Measurements from ENCODE around the gene DCTD. TPM values are rescaled to one million over a fixed set of nuclear protein-coding genes. Genes with fewer than 3 reads are reported as not detected.

DCTD gene
- total and polyA plus RNA-seq, 10 donors = 40.4 to 97.2 (median 72.7) TPM

DNA sequence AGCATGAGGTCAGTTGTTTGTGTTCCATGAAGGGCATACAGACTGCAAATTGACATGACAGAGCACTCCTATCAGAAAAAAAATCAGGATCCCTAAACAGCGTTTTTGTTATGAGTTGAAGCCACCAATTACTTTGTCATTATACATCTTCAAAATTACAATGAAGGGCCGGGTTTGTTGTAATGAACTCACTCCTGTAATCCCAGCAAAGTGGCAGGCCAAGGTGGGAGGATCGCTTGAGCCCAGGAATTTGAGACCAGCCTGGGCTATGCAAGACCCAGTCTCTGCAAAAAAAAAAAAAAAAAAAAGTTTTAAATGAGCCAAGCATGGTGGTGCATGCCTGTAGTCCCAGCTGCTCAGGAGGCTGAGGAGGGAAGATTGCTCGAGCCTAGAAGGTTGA lies 3.5 kb upstream of the DCTD start:
- Histone ChIP-seq H3K4me3 (no peak overlapping the region), H3K27me3 (replicated peaks in 1 of 7) (no peaks in the 10 kb centered on the region), H3K27ac (no peak overlapping the region), H3K9me3 (no peaks in the 10 kb centered on the region), H3K4me1 (peaks cover 12 to 33% (median 29%) of the 10 kb centered on the region in 6 donors), H3K36me3 (no peaks in the 10 kb centered on the region)
- no peak for DNase-seq
- WGBS, 5 donors = 91 to 97% (median 96%) methylated on average over 4 of the region's 4 CpGs
- TF ChIP-seq POLR2A (IDR thresholded peaks at IDR 0.05) = no peak
- TF ChIP-seq, protein P1, sequence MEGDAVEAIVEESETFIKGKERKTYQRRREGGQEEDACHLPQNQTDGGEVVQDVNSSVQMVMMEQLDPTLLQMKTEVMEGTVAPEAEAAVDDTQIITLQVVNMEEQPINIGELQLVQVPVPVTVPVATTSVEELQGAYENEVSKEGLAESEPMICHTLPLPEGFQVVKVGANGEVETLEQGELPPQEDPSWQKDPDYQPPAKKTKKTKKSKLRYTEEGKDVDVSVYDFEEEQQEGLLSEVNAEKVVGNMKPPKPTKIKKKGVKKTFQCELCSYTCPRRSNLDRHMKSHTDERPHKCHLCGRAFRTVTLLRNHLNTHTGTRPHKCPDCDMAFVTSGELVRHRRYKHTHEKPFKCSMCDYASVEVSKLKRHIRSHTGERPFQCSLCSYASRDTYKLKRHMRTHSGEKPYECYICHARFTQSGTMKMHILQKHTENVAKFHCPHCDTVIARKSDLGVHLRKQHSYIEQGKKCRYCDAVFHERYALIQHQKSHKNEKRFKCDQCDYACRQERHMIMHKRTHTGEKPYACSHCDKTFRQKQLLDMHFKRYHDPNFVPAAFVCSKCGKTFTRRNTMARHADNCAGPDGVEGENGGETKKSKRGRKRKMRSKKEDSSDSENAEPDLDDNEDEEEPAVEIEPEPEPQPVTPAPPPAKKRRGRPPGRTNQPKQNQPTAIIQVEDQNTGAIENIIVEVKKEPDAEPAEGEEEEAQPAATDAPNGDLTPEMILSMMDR (IDR thresholded peaks at IDR 0.05 in 8 of 11, conservative IDR thresholded peaks at IDR 0.05 in 3 of 11) = no peak
- TF ChIP-seq POLR2AphosphoS5 (IDR thresholded peaks at IDR 0.05) = no peak
- intact Hi-C loops (cut with DNase I; ENCODE audit: low total_unique reads) = loop anchor here (10.0 kb wide), 1 partner anchor 116 kb away; no protein-coding TSS in a partner anchor

DNA sequence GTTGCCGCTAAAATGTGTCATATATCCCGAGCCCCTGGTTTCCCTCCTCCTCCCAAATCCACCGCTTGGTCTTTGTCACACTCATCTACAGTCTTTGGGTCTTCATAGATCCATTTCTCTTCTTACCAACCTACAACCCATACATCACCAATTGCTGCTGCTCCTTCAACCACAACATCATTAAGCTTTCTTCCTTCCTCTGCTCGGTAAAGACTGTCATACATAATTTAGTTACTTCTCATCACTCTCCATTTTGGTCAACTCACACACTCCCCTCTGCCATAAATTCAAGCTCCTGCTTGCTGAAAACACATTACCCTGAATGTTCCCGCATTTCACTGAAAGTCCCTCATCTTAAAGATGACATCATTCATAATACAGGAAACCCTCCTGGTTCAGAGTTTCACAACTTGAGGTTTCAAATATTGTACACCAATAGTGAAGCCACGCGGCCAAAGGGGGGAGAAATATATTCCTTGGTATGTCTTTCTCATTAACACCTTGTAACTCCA lies 1.7 kb upstream of the DCTD start:
- Histone ChIP-seq H3K4me1 (peaks cover 12 to 51% (median 35%) of the 10 kb centered on the region in 6 donors), H3K27me3 (replicated peaks in 1 of 7) (no peaks in the 10 kb centered on the region), H3K4me3 (no peak overlapping the region), H3K9me3 (no peaks in the 10 kb centered on the region), H3K27ac (peak overlapping the region in 7 of 8 donors; percentile 95 to 99 (median 97)), H3K36me3 (peaks cover 0 to 16% (median 14%) of the 10 kb centered on the region in 6 donors)
- WGBS, 5 donors = 46 to 54% (median 51%) methylated on average over 7 of the region's 7 CpGs
- TF ChIP-seq, protein P1 (IDR thresholded peaks at IDR 0.05 in 8 of 11, conservative IDR thresholded peaks at IDR 0.05 in 3 of 11) = no peak
- TF ChIP-seq POLR2A (IDR thresholded peaks at IDR 0.05) (no peak), POLR2AphosphoS5 (IDR thresholded peaks at IDR 0.05) (no peak)
- intact Hi-C loops (cut with DNase I; ENCODE audit: low total_unique reads) = no loop called here
- no peak for DNase-seq

DNA sequence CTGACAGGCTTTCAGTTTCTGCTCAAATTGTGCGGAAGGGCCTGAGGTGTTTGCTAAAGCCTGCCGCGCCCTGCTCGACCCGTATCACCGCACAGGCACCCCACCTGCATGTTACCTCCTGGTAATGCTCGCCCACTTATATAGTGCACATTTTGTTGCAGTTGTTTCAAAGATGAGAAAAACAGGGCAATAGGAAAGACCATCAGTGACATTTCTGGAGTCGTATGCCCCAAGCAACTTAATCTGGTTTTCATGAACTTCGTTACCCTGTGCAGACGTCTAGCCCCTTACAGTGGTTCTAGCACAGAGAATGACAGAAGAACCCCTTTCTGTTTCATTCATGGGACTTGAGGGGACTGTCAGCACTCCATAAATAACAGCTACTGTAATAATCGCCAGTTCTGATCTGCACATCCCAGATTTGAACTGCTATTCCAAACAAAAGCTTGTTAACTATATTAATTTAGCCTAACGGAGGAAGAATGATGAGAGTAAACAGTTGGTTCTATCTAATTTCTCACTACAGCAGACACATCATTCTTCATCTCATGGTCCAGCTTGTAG lies 940 bp upstream of the DCTD start:
- 14 to 22% (median 18%) methylated on average over 11 to 12 of the region's 12 CpGs for WGBS, 5 donors
- peak overlapping the region; percentile 52 to 84 (median 64) for H3K4me3 ChIP-seq
- H3K36me3 ChIP-seq = peaks cover 0 to 23% (median 18%) of the 10 kb centered on the region in 6 donors
- intact Hi-C loops (cut with DNase I; ENCODE audit: low total_unique reads) = no loop called here
- H3K27me3 ChIP-seq (replicated peaks in 1 of 7) = no peaks in the 10 kb centered on the region
- TF ChIP-seq, protein P1 (IDR thresholded peaks at IDR 0.05 in 8 of 11, conservative IDR thresholded peaks at IDR 0.05 in 3 of 11) = peak in 1 of 11 experiments; percentile 3
- TF ChIP-seq POLR2A (IDR thresholded peaks at IDR 0.05) = no peak
- peak overlapping the region; percentile 95 to 99 (median 96) for H3K27ac ChIP-seq
- no peaks in the 10 kb centered on the region for H3K9me3 ChIP-seq
- DNase-seq = no peak
- H3K4me1 ChIP-seq = peaks cover 12 to 58% (median 40%) of the 10 kb centered on the region in 6 donors

DNA sequence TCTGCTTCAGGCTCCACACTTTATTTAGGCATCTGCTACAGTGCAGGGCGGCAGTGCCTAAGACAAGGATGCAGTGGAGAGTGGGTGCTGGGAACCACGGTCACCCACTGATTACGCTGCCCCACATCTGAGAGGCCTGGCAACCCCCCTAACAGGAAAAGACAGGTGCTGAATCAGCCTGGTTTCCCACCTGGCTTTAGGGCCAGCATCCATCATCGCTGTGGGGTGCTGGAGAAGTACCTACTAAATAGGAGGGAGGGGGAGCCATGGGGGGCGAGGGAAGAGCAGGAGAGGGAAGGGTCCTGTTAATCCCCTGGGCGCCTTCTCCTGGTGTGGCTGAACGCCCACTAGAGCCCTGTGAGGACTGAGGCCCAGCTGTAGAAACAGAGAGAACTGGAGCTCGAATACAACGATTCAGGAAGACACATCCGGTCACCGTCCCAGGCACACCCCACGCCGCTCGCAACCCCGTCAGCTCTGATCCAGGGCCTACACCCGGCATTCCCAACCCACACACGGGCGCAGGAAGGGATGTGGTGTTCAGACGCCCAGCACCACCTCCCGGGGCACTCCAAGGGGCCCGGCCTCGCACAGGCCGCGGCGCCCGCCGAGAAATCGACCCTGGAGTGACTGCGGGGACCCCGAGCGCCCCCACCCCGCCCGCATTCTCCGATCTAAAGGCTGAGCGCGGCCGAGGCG lies 554 bp downstream of the DCTD start:
- peak overlapping the region; percentile 79 to 99 (median 96) for H3K27ac ChIP-seq
- TF ChIP-seq, protein P1 (IDR thresholded peaks at IDR 0.05 in 8 of 11, conservative IDR thresholded peaks at IDR 0.05 in 3 of 11) = no peak
- TF ChIP-seq POLR2A (IDR thresholded peaks at IDR 0.05) (no peak), POLR2AphosphoS5 (IDR thresholded peaks at IDR 0.05) (no peak)
- H3K4me1 ChIP-seq = peaks cover 12 to 73% (median 45%) of the 10 kb centered on the region in 6 donors
- peak; percentile 91 for DNase-seq
- peak overlapping the region; percentile 44 to 84 (median 64) for H3K4me3 ChIP-seq
- H3K27me3 ChIP-seq (replicated peaks in 1 of 7) = no peaks in the 10 kb centered on the region
- H3K36me3 ChIP-seq = peaks cover 0 to 38% (median 24%) of the 10 kb centered on the region in 6 donors
- WGBS, 5 donors = 6 to 12% (median 7%) methylated on average over 18 to 38 of the region's 38 CpGs
- intact Hi-C loops (cut with DNase I; ENCODE audit: low total_unique reads) = no loop called here
- no peaks in the 10 kb centered on the region for H3K9me3 ChIP-seq
